ENCODE measurements around the gene TOMM20. TPM values are rescaled to one million over a fixed set of nuclear protein-coding genes. Genes with fewer than 3 reads are reported as not detected.

Gene TOMM20
- total RNA-seq, 2 donors from 2014 or later = 54.7 to 75.2 TPM

DNA sequence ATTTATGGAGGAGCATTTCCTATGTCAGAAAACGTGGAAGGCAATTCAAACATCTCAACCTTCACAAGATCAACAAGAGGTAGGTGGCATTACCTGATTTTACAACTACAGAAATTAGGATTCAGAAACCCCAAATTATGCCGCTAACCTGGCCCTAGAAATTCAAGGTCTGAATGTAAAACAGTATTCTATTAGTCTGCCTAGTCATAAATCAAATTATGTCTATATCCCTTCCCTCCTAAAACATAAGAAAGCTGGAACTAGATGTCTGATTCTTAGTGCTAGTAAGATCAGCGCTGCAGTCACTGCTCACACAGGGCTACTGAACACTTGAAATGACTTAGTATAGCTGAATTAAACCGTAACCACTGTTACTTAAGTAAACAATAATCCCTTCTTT is 1.4 kb downstream of the TOMM20 start:
- Histone ChIP-seq H3K27ac (peak overlapping the region in 1 of 4 donors; percentile 76), H3K4me3 (peak overlapping the region; percentile 81 to 88), H3K9me3 (no peaks in the 10 kb centered on the region), H3K27me3 (no peaks in the 10 kb centered on the region), H3K36me3 (replicated peaks in 1 of 2; ENCODE audit: insufficient read depth in 1 of 2, low read depth in 2 of 2) (no peaks in the 10 kb centered on the region), H3K4me1 (peaks cover 20% of the 10 kb centered on the region)
- no peak for DNase-seq
- intact Hi-C loops (cut with DNase I) = no loop called here
- WGBS, 2 donors = 11 to 13% methylated on average over 4 of the region's 4 CpGs
- TF ChIP-seq POLR2A (IDR thresholded peaks at IDR 0.05) = no peak
- TF ChIP-seq, protein P1, sequence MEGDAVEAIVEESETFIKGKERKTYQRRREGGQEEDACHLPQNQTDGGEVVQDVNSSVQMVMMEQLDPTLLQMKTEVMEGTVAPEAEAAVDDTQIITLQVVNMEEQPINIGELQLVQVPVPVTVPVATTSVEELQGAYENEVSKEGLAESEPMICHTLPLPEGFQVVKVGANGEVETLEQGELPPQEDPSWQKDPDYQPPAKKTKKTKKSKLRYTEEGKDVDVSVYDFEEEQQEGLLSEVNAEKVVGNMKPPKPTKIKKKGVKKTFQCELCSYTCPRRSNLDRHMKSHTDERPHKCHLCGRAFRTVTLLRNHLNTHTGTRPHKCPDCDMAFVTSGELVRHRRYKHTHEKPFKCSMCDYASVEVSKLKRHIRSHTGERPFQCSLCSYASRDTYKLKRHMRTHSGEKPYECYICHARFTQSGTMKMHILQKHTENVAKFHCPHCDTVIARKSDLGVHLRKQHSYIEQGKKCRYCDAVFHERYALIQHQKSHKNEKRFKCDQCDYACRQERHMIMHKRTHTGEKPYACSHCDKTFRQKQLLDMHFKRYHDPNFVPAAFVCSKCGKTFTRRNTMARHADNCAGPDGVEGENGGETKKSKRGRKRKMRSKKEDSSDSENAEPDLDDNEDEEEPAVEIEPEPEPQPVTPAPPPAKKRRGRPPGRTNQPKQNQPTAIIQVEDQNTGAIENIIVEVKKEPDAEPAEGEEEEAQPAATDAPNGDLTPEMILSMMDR (IDR thresholded peaks at IDR 0.05) = no peak
- ATAC-seq = no peak

GRCh38 chr1:235124665-235125064 is 4.0 kb downstream of the TOMM20 start:
- intact Hi-C loops (cut with DNase I) = no loop called here

DNA sequence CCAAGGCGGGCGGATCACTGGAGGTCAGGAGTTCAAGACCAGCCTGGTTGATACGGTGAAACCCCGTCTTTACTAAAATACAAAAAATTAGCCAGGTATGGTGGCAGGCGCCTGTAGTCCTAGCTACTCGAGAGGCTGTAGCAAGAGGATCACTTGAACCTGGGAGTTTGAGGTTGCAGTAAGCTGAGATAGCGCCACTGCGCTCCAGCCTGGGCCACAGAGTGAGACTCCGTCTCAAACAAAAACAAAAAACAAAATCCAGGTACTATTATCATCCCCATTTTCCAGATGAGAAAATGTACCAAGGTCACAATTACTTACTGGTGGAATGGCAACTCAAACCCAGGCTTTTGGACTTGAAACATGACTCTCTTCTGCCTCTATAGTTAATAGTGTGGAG is 4.5 kb downstream of the TOMM20 start:
- Histone ChIP-seq H3K27me3 (no peaks in the 10 kb centered on the region), H3K27ac (no peak overlapping the region), H3K4me1 (peaks cover 17% of the 10 kb centered on the region), H3K9me3 (no peaks in the 10 kb centered on the region), H3K36me3 (replicated peaks in 1 of 2; ENCODE audit: insufficient read depth in 1 of 2, low read depth in 2 of 2) (peaks cover 0 to 5% of the 10 kb centered on the region in 2 donors), H3K4me3 (no peak overlapping the region)
- TF ChIP-seq, protein P1 (IDR thresholded peaks at IDR 0.05) = no peak
- WGBS, 2 donors = 92 to 98% methylated on average over 9 of the region's 9 CpGs
- ATAC-seq = no peak
- no peak for DNase-seq
- intact Hi-C loops (cut with DNase I) = no loop called here

More at GRCh38 chr1:235124665-235125064, 4.0 kb downstream of the TOMM20 start:
- H3K4me3 ChIP-seq = no peak overlapping the region
- no peak overlapping the region for H3K27ac ChIP-seq
- TF ChIP-seq, protein P1 (IDR thresholded peaks at IDR 0.05) = no peak
- no peak for TF ChIP-seq POLR2A (IDR thresholded peaks at IDR 0.05)
- DNase-seq (no peak), ATAC-seq (no peak)
- H3K9me3 ChIP-seq = no peaks in the 10 kb centered on the region
- H3K36me3 ChIP-seq (replicated peaks in 1 of 2; ENCODE audit: insufficient read depth in 1 of 2, low read depth in 2 of 2) = peaks cover 0 to under 1% of the 10 kb centered on the region in 2 donors
- 68 to 81% methylated on average over 1 of the region's 1 CpG for WGBS, 2 donors
- H3K4me1 ChIP-seq = peaks cover 20% of the 10 kb centered on the region
- no peaks in the 10 kb centered on the region for H3K27me3 ChIP-seq

DNA sequence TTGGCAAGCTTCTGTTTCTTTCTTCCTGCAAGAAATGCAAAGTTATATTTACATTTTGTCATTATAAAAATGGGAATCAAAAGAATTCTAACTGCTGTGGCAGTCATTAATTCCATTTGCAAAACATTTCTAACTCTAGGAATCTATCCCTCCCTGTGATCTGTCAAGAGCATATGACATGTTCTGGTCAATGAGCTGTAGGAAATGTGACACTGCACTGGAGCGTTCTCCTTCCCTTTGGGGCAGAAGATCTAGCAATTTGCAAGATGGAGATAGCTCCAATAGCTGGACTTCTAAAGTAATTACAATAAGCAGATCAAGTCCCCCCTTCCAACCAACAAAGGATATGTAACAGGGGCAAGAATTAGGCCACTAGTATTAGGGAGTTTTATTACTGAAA is 6.3 kb downstream of the TOMM20 start:
- no peak for DNase-seq
- Histone ChIP-seq H3K36me3 (replicated peaks in 1 of 2; ENCODE audit: insufficient read depth in 1 of 2, low read depth in 2 of 2) (peaks cover 0 to 19% of the 10 kb centered on the region in 2 donors), H3K4me1 (peaks cover 13% of the 10 kb centered on the region), H3K27ac (no peak overlapping the region), H3K27me3 (no peaks in the 10 kb centered on the region), H3K4me3 (no peak overlapping the region), H3K9me3 (no peaks in the 10 kb centered on the region)
- no peak for TF ChIP-seq POLR2A (IDR thresholded peaks at IDR 0.05)
- TF ChIP-seq, protein P1 (IDR thresholded peaks at IDR 0.05) = no peak
- intact Hi-C loops (cut with DNase I) = no loop called here
- 53 to 69% methylated on average over 1 of the region's 1 CpG for WGBS, 2 donors
- ATAC-seq = no peak

DNA sequence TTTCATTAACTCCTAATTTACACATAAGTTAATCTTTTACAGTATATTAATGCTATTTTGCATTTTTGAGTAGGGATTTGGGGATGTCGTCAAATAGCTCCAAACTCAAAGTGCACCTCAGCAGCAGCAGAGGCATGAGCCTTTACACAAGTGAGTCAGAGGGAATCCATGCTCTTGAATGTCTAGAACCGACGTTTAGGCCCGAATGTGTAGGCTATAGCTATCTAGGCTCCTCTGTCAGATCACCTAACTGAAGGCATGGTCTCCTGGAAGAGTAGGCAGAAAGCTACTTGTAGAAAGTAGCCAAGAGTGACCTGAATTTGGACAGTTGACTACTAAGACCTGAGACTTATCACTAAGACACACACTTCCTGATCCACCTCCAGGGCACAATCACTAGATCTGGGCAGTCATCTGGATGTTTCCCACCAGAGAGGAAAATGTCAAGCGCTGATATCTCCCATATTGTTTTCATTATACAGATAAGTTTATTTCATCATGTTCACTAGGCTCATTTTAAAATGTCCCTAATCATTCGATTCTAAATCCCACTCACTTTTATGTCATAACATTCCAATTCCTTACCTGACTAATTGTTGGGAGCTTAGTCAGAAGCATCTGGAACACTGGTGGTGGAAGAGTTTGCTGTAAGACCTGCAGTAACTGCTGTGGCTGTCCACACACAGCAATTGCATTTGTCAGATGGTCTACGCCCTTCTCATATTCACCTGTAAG is 15.3 kb downstream of the TOMM20 start:
- ATAC-seq = peak; percentile 47
- Histone ChIP-seq H3K36me3 (replicated peaks in 1 of 2; ENCODE audit: insufficient read depth in 1 of 2, low read depth in 2 of 2) (peaks cover 0 to 23% of the 10 kb centered on the region in 2 donors), H3K9me3 (no peaks in the 10 kb centered on the region)

More for the DNA sequence above, 15.3 kb downstream of the TOMM20 start:
- DNase-seq = no peak
- Histone ChIP-seq H3K27me3 (no peaks in the 10 kb centered on the region), H3K4me1 (peaks cover 18% of the 10 kb centered on the region), H3K27ac (peak overlapping the region in 3 of 4 donors; percentile 33 to 50 (median 41)), H3K4me3 (no peak overlapping the region)
- TF ChIP-seq POLR2A (IDR thresholded peaks at IDR 0.05) = no peak
- TF ChIP-seq, protein P1 (IDR thresholded peaks at IDR 0.05) = no peak
- WGBS, 2 donors = 46 to 51% methylated on average over 7 of the region's 7 CpGs
- intact Hi-C loops (cut with DNase I) = no loop called here

All from body of pancreas (tissue), 4 donors.